T-helper 17 cell (primary cell): Measurements from ENCODE around the gene ETV4. TPM values are rescaled to one million over a fixed set of nuclear protein-coding genes. Genes with fewer than 3 reads are reported as not detected.

Experiments used
- ATAC-seq: fragments of 150-1000 bp; cut with Tn5 transposase; 2 replicates; pipeline ENCODE4 v1.10.0; 2021; ENCODE audit warnings: mild to moderate bottlenecking, moderate library complexity
- DNase-seq, 3 donors: peaks; one replicate each; pipeline versions ENCODE4 v3.0.0 to v3.0.0-alpha.2; 2020 to 2021
- H3K9me3 ChIP-seq: one replicate; pipeline ENCODE4 v1.7.0; 2013; ENCODE audit warnings: low read length, mild to moderate bottlenecking; ENCODE audit not compliant: control insufficient read depth, poor library complexity, severe bottlenecking
- H3K27ac Mint-ChIP-seq: one replicate; pipeline ENCODE4 v1.8.0; 2022; ENCODE audit warnings: mild to moderate bottlenecking, moderate library complexity, mixed read lengths
- H3K27me3 Mint-ChIP-seq: one replicate; pipeline ENCODE4 v1.8.0; 2022; ENCODE audit warnings: mixed read lengths
- H3K36me3 Mint-ChIP-seq: one replicate; pipeline ENCODE4 v1.8.0; 2022; ENCODE audit warnings: low read depth, mixed read lengths
- H3K4me1 Mint-ChIP-seq: one replicate; pipeline ENCODE4 v1.8.0; 2022; ENCODE audit warnings: mild to moderate bottlenecking, mixed read lengths
- H3K4me3 Mint-ChIP-seq: one replicate; pipeline ENCODE4 v1.8.0; 2022; ENCODE audit warnings: mild to moderate bottlenecking, moderate library complexity, mixed read lengths
- total RNA-seq, 4 donors: library from RNA in 2 of 4; stranded (reverse) in 2 of 4; gene quantifications; one replicate each; pipeline ENCODE4 v1.2.3 and lab custom pipeline; 2022 to 2026

ETV4 gene
- total RNA-seq (not detected), total RNA-seq (lab: John Stamatoyannopoulos, UW) (0 reads per million in 2 donors)

DNA sequence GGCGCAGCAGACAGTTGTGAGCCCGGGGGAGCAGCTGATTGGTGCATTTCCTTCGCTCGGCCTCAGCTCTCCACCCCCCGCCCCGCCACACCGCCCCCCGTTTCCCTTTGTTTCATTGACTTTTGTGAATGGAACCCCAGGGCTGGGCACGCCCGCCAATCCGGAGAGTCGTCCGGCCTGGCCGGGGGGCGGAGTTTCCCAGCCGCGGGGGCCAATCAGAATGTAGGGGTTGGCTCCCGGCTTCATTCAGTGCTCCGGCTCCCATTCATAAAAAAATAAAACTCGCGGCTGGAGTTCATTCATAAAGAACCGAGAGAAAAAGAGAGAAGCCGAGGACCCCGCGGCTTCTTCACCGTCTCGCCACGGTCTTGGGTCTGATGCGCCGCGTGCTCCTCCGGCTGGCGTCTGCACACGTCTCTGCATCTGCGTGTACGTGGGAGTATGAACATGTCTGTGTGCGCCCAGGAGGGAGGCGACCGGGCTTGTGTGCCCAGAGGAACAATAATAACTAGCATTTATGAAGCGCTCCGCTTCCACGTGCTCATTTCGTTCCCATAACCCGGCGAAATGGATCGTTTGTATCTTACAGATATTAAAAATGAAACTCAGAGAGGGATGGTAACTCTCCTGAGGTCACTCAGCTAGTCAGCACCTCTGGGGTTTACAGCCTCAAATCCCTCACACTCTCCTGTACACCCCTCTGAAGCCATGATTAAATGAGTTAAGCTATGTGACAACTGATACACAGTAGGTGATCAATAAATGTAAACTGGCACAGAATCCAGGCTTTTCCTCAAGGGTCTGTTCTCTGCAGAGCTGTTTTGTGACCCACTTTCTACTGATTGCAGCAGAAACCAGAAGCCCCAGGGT, at the start of gene ETV4:
Gene ETV4 (minus strand): TSS at position 22 of the 870 bp plus-strand sequence. CDS start 723 bp downstream, outside the sequence.
- H3K9me3 ChIP-seq: no peaks in the 10 kb centered on the region
- ATAC-seq (peak; percentile 95), DNase-seq (peak; percentile 74 to 80 (median 75))
- H3K27ac Mint-ChIP-seq: peak within 1 kb of the TSS; percentile 85
- peak within 1 kb of the TSS; percentile 91 for H3K4me3 Mint-ChIP-seq
- no peaks in the 10 kb centered on the region for H3K36me3 Mint-ChIP-seq
- H3K27me3 Mint-ChIP-seq: peaks cover 61% of the 10 kb centered on the region
- H3K4me1 Mint-ChIP-seq: peaks cover 16% of the 10 kb centered on the region

DNA sequence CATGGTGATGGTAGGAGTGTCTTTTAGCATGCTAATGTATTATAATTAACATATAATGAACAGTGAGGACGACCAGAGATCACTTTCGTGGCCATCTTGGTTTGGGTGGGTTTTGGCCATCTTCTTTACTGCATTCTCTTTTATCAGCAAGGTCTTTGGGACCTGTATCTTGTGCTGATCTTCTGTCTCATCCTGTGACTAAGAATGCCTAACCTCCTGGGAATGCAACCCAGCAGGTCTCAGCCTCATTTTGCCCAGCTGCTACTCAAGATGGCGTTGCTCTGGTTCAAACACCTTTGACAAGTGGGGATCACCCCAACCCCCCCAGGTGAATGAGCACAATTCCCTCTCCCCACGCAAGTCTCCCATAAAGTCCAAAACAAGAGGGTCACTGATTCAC, 49.3 kb upstream of the ETV4 start:
- Mint-ChIP-seq H3K4me3 (no peak overlapping the region), H3K4me1 (peaks cover 2% of the 10 kb centered on the region), H3K27me3 (peaks cover 23% of the 10 kb centered on the region), H3K36me3 (no peaks in the 10 kb centered on the region), H3K27ac (no peak overlapping the region)
- DNase-seq: no peak
- no peaks in the 10 kb centered on the region for H3K9me3 ChIP-seq
- ATAC-seq: no peak

DNA sequence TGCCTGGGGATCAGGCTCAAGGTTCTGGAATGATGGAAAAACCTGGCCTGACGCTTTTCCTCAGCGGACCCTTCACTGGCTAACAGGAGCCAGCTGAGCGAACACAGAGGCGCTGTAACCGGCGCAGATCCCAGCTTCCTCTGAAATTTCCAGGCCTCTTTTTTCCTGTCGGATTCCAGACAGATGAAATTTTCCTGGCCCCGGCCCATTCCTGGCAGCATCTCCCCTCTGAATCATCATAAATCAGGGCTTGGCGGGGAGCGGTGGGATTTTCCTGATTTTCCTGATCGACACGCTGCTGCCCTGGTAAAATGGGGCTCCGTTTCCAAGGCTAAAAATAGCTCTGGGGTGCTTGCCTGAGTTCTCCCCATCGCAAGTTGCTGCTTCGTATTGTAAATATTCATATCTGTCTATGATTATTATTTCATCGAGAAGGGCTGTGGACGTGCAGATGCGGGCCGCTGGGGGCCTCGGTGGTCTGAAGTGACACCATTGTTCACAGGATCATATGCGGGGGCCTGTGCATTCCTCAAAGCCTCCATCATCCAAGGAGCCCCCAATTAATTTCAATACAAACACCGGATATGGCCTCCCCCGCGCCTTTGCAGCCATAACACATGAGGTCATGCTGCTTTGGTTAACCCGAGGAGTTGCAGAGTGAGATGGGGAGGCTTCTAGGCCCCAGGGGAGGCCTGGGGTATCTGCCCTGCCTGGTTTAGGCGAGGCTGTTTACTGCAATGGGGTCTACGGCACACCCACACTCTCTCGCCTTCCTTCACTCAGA, 45.8 kb upstream of the ETV4 start:
- Mint-ChIP-seq H3K4me3 (no peak overlapping the region), H3K27me3 (peaks cover 9% of the 10 kb centered on the region), H3K36me3 (no peaks in the 10 kb centered on the region), H3K4me1 (peaks cover 2% of the 10 kb centered on the region), H3K27ac (no peak overlapping the region)
- ATAC-seq: no peak
- no peak for DNase-seq
- H3K9me3 ChIP-seq: no peaks in the 10 kb centered on the region

GRCh38 chr17:43591001-43591400, 44.9 kb upstream of the ETV4 start:
- Mint-ChIP-seq H3K27me3 (peaks cover under 1% of the 10 kb centered on the region), H3K4me1 (peaks cover 2% of the 10 kb centered on the region), H3K27ac (peak overlapping the region; percentile 43), H3K36me3 (no peaks in the 10 kb centered on the region), H3K4me3 (no peak overlapping the region)
- H3K9me3 ChIP-seq: no peaks in the 10 kb centered on the region
- ATAC-seq (no peak), DNase-seq (no peak)

DNA sequence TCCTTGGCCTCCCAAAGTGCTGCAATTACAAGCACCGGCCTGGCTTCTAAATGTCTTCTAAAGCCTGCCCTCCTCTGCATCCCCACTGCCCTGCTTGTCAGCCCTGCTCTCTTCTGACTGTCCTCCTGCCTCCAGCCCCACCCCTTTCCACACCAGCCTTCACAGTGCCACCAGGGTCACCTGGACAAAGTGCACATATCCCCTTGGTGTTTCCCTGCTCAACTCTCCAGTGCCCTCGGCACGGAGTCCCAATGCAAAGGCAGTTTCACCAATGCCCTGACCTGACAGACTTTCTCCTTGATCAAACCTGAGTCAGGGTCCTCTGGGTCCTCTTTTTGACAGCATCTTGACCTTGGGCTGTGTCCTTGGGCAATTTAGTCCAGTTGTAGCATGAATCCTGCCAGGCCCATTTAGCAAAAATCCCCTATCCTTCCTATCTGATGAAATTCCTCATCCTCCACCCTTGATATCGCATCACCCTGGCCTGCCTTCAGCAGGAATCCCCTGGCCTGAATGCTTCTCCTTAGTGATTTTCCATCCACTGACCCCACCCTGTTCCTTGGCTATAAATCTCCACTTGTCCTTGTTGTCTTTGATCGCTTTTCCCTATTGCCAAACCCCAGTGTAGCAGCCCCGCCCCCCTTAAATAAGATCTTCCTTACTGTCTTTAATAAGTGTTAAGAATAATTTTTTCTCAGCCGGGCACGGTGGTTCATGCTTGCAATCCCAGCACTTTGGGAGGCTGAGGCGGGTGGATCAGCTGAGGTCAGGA, 42.7 kb upstream of the ETV4 start:
- Mint-ChIP-seq H3K4me3 (no peak overlapping the region), H3K27me3 (peaks cover 4% of the 10 kb centered on the region), H3K27ac (no peak overlapping the region), H3K4me1 (peaks cover 2% of the 10 kb centered on the region), H3K36me3 (peaks cover under 1% of the 10 kb centered on the region)
- DNase-seq (no peak), ATAC-seq (no peak)
- no peaks in the 10 kb centered on the region for H3K9me3 ChIP-seq

DNA sequence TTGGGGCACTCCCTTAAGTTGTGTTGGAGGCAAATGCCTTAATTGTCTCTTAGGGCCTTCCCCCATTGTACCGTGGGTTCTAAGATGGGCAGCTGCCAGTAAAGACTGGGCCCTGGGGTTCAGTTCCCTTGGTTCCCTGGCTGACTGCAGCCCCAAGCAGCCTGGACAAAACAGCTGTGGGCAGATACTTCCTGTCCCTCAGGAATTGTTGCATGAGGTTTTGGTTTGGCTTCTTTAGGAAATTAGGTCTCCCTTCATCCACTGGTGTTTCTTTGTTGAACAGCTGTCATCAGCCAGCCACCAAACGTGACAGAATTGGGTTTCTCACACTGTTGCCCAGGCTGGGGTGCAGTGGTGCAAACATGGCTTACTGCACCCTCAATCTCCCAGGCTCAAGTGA, 42.0 kb upstream of the ETV4 start:
- no peak for ATAC-seq
- H3K27ac Mint-ChIP-seq: no peak overlapping the region

DNA sequence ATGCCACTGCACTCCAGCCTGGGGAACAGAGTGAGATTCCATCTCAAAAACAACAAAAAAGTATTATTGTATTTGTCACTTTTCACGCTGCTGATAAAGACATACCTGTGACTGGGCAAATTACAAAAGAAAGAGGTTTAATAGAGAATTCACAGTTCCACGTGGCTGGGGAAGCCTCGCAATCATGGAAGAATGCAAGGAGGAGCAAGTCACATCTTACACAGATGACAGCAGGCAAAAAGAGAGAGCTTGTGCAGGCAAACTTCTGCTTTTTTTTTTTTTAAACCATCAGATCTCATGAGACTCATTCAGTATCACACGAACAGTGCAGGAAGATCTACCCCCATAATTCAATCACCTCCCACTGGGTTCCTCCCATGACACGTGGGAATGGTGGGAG, 41.5 kb upstream of the ETV4 start:
- ATAC-seq (no peak), DNase-seq (no peak)
- H3K36me3 Mint-ChIP-seq: peaks cover 4% of the 10 kb centered on the region
- H3K4me1 Mint-ChIP-seq: peaks cover 2% of the 10 kb centered on the region
- H3K9me3 ChIP-seq: no peaks in the 10 kb centered on the region
- H3K27ac Mint-ChIP-seq: no peak overlapping the region
- peaks cover 13% of the 10 kb centered on the region for H3K27me3 Mint-ChIP-seq
- H3K4me3 Mint-ChIP-seq: no peak overlapping the region

More for the DNA sequence above, 42.0 kb upstream of the ETV4 start:
- peaks cover 4% of the 10 kb centered on the region for H3K36me3 Mint-ChIP-seq
- peaks cover 2% of the 10 kb centered on the region for H3K4me1 Mint-ChIP-seq
- DNase-seq: no peak
- no peaks in the 10 kb centered on the region for H3K9me3 ChIP-seq
- H3K27me3 Mint-ChIP-seq: peaks cover 11% of the 10 kb centered on the region
- H3K4me3 Mint-ChIP-seq: no peak overlapping the region

DNA sequence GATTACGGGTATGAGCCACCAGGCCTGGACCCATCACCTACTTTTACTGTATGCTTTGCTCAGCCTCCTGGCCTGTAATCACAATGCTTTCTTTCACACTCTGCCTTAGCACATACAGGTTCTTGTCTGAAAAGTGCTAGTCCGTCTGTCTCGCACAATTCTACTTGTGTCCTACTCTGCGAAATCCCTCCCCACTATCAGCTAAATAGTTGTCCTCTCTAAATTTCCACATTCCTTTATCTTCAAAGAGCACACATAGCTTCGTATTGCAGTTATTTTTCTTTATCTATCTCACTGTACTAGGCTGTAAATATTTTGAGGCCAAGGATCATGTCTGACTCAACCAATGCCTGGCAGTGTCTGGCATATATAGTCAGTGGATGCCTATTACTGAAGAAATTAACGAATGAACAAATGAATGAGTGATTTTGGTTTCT, 38.5 kb upstream of the ETV4 start:
- Mint-ChIP-seq H3K27me3 (peaks cover 13% of the 10 kb centered on the region), H3K4me1 (peaks cover 2% of the 10 kb centered on the region), H3K36me3 (peaks cover 4% of the 10 kb centered on the region), H3K4me3 (no peak overlapping the region), H3K27ac (no peak overlapping the region)
- ATAC-seq (no peak), DNase-seq (no peak)
- no peaks in the 10 kb centered on the region for H3K9me3 ChIP-seq

DNA sequence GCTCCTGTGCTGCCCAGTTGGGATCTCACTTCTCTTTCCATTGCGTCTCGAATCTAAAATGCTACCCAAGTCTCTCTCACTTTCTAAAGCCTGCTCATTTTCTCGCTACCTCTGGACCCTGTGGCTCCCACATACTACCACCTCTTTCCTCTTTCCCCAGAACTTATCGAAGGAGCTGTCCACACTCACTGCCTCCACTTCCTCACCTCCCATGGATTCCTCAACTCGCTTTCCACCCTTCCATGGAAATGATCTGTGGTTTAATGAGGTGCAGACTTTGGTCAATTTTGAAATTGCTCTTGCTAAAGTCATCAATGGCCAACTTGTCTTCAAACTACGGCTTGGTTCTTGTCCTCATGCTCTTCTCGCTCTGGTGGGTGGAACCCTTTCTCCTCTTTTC, 37.2 kb upstream of the ETV4 start:
- Mint-ChIP-seq H3K27me3 (peaks cover 13% of the 10 kb centered on the region), H3K4me1 (peaks cover 15% of the 10 kb centered on the region), H3K36me3 (peaks cover 4% of the 10 kb centered on the region), H3K4me3 (no peak overlapping the region), H3K27ac (peak overlapping the region; percentile 67)
- ATAC-seq: no peak
- no peak for DNase-seq
- H3K9me3 ChIP-seq: no peaks in the 10 kb centered on the region

- ATAC-seq (no peak), DNase-seq (no peak)
- Mint-ChIP-seq H3K36me3 (peaks cover 4% of the 10 kb centered on the region), H3K27ac (peak overlapping the region; percentile 87), H3K4me1 (peaks cover 17% of the 10 kb centered on the region), H3K4me3 (no peak overlapping the region), H3K27me3 (peaks cover 15% of the 10 kb centered on the region)
- H3K9me3 ChIP-seq: no peaks in the 10 kb centered on the region
Observed at GRCh38 chr17:43581613-43582012, 35.5 kb upstream of the ETV4 start.

- H3K9me3 ChIP-seq: no peaks in the 10 kb centered on the region
- H3K27me3 Mint-ChIP-seq: peaks cover 18% of the 10 kb centered on the region
- ATAC-seq (no peak), DNase-seq (no peak)
- H3K4me1 Mint-ChIP-seq: peaks cover 19% of the 10 kb centered on the region
- no peak overlapping the region for H3K4me3 Mint-ChIP-seq
- H3K36me3 Mint-ChIP-seq: peaks cover 4% of the 10 kb centered on the region
- peak overlapping the region; percentile 87 for H3K27ac Mint-ChIP-seq
Observed at GRCh38 chr17:43581130-43581529, 35.0 kb upstream of the ETV4 start.

DNA sequence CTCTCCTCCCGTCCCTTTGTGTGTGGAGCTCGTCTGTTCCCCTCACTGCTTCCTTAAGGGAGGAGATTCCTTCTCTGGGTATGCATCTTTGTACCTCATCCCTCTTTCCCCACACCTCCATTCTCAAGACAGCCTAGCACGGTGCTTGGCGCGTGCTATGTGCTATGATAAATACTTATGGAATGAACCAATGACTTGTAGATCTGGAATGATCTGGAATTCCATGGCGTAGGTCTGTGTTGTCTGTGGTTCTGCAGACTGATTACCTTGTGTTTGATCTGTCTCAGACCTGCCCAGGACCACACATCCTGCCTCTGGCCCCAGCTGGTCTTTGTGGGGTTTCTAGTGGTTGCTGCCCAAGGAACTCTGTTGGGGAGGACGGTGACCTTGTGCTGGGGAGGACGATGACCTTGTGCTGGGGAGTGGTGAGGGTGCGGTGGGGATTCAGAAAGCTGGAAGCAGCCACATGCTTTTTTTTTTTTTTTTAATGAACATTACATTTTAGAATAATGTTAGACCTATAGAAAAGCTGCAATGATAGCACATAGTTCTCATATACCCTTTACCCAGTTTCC, 33.5 kb upstream of the ETV4 start:
- H3K27me3 Mint-ChIP-seq: peaks cover 22% of the 10 kb centered on the region
- DNase-seq: no peak
- no peak overlapping the region for H3K4me3 Mint-ChIP-seq
- H3K27ac Mint-ChIP-seq: peak overlapping the region; percentile 94
- no peaks in the 10 kb centered on the region for H3K9me3 ChIP-seq
- H3K36me3 Mint-ChIP-seq: peaks cover 4% of the 10 kb centered on the region
- no peak for ATAC-seq
- H3K4me1 Mint-ChIP-seq: peaks cover 19% of the 10 kb centered on the region
